Activated T-helper 1 cell treated with Interleukin-2 at 50 U/mL for 16 hours (primary cell): ENCODE results near the gene CHST15.

Source experiments
- DNase-seq: peaks from one replicate; pipeline ENCODE4 v3.0.0-alpha.2; 2020; ENCODE audit warnings: low read depth

The CHST15 gene

DNA sequence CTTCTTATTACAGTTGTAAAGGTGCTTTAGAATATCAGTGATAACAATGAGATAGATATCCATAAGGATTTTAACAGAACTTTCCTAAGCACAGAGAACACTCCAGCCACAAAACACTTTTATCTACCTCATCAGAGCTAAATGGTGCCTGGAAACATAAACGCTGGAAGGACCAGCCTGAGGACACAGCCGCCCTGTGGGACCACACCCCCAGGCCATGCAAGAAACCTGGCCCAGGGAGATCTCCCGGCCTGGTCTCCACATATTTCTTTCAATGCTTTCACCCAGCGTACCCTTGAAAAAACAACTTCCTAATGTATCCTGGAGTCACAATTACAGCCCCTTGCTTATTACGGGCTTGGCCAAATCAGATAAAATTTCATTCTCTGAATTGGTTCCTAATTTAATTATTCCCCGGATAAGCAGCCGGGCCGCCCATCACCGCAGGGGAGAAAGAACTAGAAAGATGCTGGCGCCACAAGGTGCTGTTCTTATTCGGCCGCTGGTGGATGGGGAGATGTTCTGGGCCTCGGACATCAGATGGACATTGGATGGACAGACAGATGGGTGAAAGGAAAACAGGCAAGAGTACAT is 11.8 kb downstream of the CHST15 start:
- DNase-seq = no peak

DNA sequence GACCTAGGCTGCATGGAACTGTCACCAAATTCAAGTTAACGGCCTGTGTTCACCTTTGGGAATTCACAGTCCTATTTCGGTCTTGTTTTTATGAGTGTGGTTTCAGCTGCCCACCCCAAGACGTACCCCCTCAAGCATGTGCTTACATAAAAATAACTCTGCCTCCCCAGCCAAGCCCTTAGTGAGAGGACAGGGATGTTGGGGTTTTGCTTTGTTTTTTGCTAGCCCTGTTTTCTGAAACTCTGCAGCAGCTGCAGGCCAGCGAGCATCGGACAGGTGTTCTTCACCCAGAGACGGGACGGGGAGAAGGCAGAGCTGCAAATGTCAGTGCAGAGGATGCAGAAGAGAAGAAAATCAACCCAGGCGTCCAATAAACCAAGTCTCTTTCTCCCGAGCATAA is 13.5 kb downstream of the CHST15 start:
- DNase-seq = no peak

DNA sequence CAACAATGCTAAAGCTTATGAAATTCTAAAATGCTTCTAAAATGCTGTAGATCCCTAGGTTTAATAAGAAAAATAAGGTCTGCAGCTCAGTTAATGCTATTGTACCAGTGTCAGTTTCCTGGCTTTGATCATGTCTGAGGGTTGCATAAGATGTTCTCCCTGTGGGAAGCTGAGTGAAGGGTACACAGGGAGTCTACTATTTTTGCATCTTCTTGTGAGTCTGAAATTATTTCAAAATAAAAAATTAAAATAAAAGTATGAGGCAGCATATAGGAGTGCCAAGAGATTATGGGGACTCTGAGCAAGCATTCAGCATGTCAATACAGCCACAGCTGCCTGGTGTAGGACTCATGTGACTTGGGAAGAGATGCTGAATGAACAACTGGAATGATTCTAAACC is 14.7 kb downstream of the CHST15 start:
- no peak for DNase-seq

DNA sequence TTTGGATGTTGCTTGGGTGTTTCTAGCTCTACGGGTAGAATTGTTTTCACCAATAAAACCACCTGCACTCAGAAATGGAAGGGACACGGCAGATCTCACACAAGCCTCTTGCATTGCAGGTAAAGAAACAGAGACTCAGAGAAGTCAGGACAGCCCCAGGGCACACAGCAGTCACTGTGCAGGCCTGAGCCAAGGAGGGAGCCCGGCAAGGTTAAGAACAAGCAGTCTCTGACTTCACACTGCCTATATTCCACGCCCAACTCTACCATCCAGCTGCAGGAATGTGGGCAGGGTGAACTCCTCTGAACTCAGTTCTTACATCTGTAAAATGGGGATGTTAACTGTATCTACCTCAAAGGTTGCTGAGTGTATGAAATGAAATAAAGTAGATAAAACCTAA is 15.4 kb downstream of the CHST15 start:
- DNase-seq = no peak

DNA sequence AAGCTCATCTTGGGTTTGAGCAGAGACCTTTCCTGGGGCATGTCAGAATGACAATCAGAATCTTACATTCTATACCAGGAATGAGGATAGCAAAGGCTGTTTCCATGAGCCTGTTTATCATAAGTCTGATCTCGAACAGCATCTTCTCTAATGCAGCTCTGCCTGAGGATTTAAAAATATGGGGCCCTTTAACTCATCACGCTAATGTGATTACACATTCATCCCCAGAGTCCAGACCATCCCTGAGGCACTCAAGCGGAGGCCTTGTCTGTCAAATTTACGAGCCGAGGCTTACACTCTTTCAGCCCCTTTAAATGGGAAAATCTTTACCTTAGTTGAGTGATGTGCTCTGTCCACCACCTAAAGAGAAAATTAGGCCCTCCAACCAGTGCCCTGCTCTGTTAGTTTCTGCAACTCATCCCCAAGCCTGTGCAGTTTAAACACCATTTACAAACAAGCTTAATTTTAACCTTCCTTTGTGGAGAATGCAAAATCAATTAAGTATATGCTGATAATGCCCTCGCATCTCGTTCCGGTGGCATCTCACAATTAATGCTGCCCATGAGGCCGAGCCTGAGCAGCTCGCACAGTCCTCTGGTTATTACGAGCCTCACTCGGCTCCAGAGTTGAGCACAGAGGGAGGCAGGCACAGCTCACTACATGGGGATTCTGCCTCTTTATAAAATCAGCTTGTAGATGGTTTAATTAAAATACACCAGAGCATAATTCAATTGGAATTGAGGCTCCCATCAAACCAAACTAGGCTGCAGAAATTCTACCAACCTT is 16.0 kb downstream of the CHST15 start:
- DNase-seq = no peak

DNA sequence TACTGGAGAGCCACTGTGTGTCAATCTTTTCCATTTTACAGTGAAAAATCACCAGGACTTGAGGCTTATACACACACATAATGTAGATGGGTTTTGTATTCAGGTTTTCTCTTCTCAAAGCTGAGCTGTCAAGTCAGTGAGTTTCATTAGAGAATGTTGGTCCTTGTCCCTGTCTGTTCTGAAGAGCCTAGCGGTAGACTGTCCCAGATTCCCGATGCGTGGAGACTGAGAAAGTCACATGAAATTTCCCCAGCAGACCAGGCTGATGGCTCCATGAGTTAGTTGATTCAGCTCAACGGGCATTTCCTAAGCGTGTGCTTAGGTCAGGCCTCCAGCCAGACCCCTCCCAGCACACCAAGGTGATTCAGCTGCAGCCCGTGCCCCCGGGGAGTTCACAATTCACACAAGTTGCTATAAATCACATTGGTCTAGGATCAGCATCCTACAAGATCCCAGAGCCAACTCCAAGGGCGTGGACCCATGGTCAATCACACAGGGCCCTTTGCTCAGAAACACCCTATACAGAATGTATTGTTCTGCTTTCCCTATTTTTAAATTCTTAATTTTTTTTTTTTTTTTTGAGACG is 17.2 kb downstream of the CHST15 start:
- no peak for DNase-seq

DNA sequence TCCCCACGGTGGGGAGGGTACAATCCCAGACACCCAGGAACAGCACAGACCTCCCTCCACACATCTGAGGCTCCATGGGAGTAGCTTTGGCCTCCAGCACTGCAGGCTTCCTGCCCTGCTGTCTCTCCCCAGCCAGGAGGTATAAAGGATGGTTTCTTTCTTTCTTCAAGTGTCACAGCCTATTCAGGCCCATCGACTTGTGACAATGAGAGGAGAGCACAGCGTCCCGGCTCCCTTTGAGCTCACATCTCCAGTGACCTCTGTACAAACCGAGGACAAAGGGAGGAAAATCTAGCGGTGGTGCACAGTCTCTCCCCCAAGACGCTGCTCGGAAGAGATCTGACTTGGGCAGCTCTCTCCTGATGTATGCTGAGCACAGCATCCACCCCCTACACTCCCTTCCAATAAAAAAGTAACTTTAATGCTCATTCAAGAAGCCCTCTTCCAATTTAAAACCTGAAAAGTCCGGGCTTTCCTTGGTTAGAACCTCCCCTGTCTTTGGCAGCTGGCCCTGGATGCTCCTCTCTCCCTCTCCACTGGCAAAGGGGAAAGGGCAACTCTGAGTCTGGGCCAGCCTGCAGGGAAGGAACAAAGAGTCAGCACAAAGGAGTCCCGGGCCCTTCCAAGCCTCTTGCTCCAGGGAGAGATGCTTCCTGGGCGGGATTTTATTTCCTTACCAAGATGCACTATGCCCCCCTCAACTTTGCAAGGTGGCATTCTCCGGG is 18.0 kb downstream of the CHST15 start:
- DNase-seq = no peak

DNA sequence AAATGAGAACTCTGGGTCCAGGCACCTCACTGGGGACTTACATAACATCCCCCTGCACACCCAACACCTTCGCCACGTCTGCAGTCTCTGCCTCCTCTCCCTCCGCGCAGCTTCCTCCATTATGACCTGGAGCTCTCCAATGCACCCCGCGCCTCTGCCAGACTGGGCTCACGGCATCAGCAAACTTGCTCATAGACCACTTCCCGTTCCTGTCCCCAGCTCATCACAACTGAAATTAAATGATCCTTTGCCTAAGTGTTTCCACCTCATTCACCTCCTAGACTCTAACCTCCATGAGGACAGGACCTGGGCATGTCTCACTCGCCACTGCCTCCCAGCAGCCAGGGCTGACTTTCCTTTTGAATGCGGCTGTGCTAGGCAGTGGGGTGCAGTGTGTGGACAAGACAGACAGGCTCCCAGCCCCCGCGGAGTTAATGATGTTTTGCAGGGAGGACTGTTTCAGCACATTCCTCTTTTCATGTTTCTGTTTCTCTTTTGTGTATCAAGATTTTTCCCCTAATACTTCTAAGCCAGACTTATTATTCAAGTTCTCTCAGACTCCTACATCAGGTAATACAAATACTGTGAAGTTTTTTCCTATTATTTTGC is 18.8 kb downstream of the CHST15 start:
- no peak for DNase-seq

DNA sequence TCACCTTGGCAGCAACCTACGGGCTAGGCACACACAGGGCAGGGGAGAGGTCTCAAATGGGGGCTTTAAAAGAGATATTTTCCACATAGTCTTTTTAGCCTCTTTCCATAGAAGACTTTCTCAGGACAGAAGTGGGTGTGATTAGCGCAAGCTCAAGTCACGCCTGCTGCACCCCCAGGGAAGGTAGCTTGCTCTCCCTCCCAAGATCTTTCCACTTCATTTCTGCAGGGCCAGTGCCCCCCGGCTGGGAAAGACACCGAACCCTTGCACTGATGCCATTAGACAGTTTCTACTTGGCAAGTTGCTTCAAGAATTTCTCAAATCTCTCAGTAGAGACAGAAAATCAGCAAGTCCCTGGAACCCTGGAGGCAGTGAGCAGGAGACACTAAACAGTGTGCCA is 19.4 kb downstream of the CHST15 start:
- no peak for DNase-seq

DNA sequence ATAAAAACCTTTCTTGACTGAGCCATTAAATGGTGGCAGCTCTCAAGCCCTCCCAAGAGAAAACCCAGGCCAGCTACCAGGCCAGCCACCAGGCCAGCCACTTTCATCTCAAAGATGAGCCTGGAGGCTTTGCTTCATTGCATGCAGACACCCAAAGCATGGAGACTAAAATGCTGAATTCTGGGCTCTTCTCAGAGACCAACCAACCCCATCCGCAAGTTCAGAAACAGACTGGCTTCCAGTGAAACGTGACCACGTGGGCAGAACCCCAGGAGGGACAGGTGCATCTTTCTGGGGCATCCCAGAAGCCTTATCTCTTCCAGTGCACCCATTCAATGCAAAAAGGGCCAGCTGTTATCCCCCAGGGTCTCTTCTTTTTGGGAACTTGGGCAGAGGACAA is 20.9 kb downstream of the CHST15 start:
- no peak for DNase-seq

DNA sequence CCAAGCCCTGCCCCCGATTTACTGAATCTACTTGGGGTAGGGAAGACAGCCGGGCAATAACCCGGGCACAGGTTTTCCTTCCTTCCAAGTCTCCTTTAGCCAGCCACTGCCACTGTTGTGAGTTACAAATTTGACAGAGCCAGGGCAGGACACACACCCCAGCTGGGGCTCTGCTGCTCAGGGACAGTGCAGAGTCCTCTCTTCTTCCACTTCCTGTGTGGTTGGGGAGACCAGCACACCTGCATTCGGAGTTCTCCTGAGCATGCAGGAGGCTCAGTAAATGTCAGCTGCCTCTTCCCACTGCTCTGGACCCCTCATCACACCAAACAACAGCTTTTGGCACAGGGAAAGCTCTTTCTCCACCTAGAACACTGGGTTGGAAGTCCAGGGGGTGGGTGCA is 21.3 kb downstream of the CHST15 start:
- DNase-seq = no peak

DNA sequence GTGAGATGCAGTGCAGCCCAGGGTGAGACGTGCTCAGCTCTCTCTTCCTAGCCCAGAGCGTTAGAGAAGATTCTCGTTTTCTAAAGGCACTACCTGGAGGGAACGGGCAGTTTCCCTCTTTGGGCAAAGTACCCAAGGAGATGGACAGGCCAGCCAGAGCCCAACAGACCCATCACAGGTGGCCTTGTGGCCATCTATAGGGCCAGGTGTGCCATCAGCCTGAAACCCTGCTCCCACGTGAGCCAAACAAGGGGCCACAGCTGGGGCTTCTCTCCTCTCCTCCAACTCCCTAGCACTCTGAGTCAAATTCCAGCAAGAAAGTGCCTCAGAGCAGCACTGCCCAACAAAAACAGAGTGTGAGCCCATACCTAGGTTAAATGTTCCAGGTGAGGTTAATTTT is 22.3 kb downstream of the CHST15 start:
- DNase-seq = no peak

DNA sequence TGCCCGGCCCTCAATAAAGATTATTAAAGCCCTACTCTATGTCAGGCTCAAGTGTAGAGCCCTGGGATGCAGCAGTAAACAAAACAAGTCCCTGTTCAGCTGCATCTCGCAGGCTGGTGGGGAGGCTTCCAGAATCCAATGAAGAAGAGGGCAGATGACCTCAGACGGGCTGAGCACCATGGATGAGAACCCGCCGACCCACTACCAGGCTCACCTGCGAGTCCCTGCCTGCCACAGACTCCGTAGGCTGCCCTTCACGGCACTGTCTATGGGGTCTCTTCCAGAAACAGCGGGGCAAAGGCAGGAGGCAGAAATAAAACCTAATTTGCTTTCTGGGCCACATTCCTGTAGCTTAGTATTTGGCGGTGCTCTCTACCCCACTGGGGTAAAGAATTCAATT is 22.7 kb downstream of the CHST15 start:
- DNase-seq = no peak

DNA sequence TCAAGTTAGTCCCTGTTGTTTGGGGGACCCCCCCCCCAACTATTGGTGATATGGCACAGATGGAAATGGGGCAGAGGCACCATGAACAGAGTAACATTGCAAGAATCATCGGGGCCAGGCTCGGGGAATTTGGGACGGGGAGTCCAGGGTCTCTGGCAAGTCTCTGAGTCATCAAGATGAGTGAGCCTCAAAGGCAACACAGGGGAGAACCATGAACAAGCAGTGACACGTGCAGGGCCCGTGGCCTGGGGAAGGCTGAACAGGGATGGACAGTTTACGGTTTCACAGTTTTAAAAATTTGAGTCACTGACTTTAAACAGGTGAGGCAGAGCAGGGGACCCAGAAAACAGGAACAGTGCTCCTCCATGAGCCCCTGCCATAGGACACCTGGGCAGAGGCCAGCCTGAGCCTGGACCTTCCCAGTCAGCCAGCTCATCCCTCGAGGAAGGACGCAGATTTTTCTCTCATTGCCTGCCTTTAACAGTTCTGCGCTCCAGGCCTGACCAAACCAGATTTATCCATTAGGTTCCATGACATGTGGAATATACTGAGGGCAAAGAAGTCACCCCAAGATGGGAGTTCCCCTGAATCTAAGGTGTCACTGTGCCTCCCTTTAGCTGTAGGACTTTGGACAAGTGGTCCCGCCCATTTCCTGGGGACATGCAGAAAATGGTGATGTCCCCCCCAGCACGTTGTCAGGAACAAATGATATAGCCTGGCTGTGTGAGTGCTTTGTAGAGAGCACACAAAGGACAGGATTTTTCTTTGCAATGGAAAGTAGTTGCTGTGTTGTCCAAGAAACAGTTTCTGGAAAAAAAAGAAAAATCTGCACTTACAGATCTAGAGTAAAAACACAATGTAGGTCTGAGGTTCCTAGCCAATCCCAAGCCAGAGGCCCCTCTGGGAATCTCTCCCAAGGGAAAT is 23.8 kb downstream of the CHST15 start:
- DNase-seq = no peak

DNA sequence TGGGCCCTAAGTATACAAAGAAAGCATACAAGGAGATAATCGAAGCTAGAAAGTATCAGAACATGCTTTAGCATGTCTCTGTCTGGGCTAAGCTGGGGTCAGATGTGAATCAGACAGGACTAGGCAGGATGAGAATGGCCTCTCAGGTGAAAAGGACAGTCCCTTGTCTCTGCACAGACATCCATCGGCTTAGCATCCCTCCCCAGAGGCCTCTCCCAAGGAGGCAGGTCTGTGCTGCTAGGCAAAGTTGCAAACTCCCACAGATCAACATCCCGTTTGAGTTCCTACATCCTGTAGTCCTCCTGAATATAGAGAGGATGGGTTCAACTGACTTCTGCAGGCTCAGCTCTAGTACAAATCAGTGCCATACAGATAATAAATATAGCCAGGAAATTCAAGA is 24.5 kb downstream of the CHST15 start:
- no peak for DNase-seq

DNA sequence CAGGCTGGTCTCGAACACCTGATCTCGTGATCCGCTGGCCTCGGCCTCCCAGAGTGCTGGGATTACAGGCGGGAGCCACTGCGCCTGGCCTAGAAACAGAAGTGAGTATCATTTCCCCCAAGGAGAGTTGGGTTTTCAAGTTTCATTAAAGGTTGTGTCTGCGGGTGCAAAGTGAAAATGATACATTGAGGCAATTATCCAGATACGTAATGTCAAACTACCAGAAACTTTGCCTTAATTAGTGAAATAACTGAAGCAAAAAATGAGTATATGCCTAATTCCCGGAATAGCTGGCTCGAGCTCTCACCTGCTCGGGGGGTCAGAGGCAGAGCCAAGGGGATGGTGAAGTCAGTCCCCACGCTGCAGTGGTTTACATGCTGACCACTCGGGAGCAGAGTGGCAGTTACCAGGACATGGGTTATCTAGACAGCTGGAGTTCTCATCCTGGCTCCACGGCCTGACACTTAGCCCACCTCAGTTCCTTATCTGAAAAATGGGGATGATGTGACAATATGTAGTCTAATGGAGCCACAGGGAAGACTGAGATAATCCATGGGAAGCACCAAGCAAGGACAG is 25.5 kb downstream of the CHST15 start:
- no peak for DNase-seq

DNA sequence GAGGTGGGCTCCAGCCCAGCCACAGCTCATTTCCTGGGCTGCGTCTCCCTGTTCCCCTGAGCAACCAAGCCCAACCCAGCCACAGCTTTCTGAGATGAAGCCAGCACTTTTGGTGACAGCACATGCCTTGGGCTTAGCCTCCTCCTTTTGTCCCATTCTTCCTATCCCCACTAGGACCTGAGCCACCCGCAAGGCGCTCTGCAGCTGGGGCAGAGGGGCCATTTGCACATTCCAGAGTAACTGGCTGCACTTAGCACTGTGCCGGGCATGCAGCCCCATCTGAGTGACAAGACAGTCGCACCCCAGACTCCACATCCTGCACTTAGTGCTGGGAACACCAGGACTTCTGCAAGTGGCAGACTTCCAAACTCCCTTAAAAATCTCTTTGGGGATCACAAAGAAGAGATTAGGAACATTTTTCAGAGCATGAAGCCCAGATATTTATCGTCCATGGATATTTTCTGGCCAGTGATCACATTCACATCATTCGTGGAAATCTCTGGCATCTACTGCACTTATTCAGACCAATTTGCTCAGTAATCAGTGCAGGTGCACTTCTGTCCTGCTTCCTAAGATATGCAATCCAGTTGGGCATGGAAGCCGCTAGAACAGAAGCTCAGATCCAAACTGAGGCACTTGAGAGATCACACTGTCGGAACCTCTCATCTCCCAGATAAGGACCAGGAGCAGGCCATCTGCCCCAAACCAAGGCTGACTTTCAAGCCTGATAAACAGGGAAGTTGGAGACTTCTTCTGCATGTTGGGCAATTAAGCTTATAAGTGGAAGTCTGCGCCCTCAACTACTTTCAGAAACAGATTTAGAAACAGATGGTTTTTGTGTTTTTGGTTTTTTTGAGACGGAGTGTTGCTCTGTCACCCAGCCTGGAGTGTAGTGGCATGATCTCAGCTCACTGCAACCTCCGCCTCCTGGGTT is 26.4 kb downstream of the CHST15 start:
- DNase-seq = no peak

DNA sequence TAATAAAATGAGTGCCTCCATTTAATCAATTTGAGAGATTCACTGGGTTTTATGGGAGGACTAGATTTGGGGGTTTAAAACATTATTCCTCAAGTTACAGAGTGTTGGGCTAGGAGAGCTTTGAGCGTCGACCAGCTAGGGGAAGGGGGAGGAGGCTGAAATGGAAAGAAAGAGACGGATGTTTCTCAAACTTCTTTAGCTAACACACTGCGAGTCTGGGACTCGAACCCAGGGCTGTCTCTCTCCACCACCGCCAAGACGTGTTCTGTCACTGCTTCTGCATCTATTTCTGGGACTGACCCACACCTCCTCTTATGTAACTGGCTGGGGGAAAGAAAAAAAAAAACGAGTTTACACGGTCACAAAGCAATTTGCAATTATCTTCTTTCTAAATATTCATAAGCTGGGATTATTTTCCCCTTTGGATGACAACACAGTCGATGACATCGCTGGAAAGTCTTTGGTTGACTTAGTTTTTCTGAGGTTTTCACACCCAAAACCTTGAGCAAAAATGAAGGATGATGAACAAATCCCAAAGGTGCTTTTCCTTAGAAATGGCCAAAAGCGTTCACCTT is 27.2 kb downstream of the CHST15 start:
- no peak for DNase-seq

DNA sequence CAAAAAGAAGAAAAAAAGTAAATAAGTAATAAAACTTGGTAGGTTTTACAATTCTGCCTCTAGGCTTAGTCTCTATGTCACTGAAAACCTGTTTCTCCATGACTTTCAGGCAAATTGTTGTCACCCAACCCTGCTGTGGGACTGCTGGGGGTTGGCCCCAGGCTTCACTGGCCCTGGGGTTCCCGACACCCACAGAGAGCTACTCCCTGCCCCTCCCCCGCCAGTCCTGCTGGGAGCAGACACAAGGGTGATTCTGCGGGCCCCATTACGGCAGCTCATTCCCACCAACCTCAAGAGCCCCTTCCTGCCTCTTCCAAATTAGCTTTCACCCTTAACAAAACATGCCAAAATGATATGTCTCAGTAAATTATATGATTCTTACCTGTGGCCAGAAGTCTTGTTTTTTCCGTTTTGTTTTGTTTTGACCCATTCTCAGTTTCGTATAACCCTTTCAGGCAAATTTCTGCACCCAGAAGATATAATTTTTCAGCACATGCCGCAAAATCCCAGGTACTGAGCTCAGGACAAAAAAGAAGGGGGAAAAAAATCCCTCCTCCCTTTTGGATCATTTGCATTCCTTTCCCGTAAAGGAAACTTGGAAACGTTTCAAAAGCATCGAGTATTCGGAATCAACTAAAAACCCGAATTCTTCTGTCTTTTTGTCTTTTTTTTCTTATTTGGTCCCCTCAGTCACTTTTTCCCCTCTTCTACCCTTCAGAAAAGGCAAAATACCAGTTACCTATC is 27.8 kb downstream of the CHST15 start:
- DNase-seq = no peak
